ENCODE results near the gene SREBF2. TPM values are rescaled to one million over a fixed set of nuclear protein-coding genes. Genes with fewer than 3 reads are reported as not detected.

Gene SREBF2
- total RNA-seq, 1 experiment from 2014 or later: 129 TPM

GRCh38 chr22:41870786-41871185, 37.9 kb downstream of the SREBF2 start:
- ChIA-PET POLR2A (no interaction called here), CTCF (no interaction called here), RAD21 (ENCODE audit: low non-redundant PET in 1 of 2, low total read pairs in 2 of 2, uncharacterized antibody in 2 of 2, unreplicated experiment in 2 of 2) (no interaction called here)
- DNase-seq (ENCODE audit: low read depth, low spot score): no peak
- H3K4me2 ChIP-seq (ENCODE audit: low read length): no peak overlapping the region
- H3K27ac ChIP-seq (ENCODE audit: low read depth, low read length): no peak overlapping the region
- H3K4me3 ChIP-seq (replicated peaks in 1 of 2; ENCODE audit: low read depth in 1 of 2, low read length in 2 of 2): no peak overlapping the region
- no TSS peak for BruUV-seq (replicated peaks)
- H3K27me3 ChIP-seq (ENCODE audit: insufficient read depth, low read length): no peaks in the 10 kb centered on the region
- intact Hi-C loops (cut with micrococcal nuclease): no loop called here
- no peaks in the 10 kb centered on the region for H3K9me2 ChIP-seq (ENCODE audit: insufficient read depth)
- no peak overlapping the region for H3K9ac ChIP-seq (ENCODE audit: low read length)
- no peaks in the 10 kb centered on the region for H4K20me1 ChIP-seq (ENCODE audit: insufficient read depth)
- no peak overlapping the region for H2AFZ ChIP-seq (ENCODE audit: low read depth, low read length, poor library complexity, severe bottlenecking)
- no peaks in the 10 kb centered on the region for H3K4me1 ChIP-seq (ENCODE audit: control insufficient read depth in 1 of 2, insufficient read depth in 2 of 2, low read length in 2 of 2)
- H3K9me3 ChIP-seq (ENCODE audit: control insufficient read depth in 1 of 2, insufficient read depth in 1 of 2, low read depth in 1 of 2, low read length in 2 of 2): no peaks in the 10 kb centered on the region
- TF ChIP-seq CBX3 (IDR thresholded peaks at IDR 0.05; ENCODE audit: low read depth): no peak
- TF ChIP-seq ZFX (IDR thresholded peaks at IDR 0.05): no peak
- no peak for ATAC-seq
- peaks cover 3% of the 10 kb centered on the region; the same call in 1 of the 2 replicates for H3K79me2 ChIP-seq (ENCODE audit: insufficient read depth, low read length)
- H3K36me3 ChIP-seq (ENCODE audit: control insufficient read depth in 1 of 2, insufficient read depth in 2 of 2, low read length in 2 of 2): peaks cover 20 to 37% of the 10 kb centered on the region in 2 experiments; a peak in 3 of 4 replicates

GRCh38 chr22:41873391-41873790, 40.5 kb downstream of the SREBF2 start:
- no peaks in the 10 kb centered on the region for H4K20me1 ChIP-seq (ENCODE audit: insufficient read depth)
- no peak overlapping the region for H3K4me2 ChIP-seq (ENCODE audit: low read length)
- H3K9me3 ChIP-seq (ENCODE audit: control insufficient read depth in 1 of 2, insufficient read depth in 1 of 2, low read depth in 1 of 2, low read length in 2 of 2): no peaks in the 10 kb centered on the region
- no peaks in the 10 kb centered on the region for H3K79me2 ChIP-seq (ENCODE audit: insufficient read depth, low read length)
- no peaks in the 10 kb centered on the region for H3K4me1 ChIP-seq (ENCODE audit: control insufficient read depth in 1 of 2, insufficient read depth in 2 of 2, low read length in 2 of 2)
- H2AFZ ChIP-seq (ENCODE audit: low read depth, low read length, poor library complexity, severe bottlenecking): no peak overlapping the region
- no peak overlapping the region for H3K4me3 ChIP-seq (replicated peaks in 1 of 2; ENCODE audit: low read depth in 1 of 2, low read length in 2 of 2)
- BruUV-seq (replicated peaks): no TSS peak
- no peak overlapping the region for H3K9ac ChIP-seq (ENCODE audit: low read length)
- ATAC-seq (no peak), DNase-seq (ENCODE audit: low read depth, low spot score) (no peak)
- TF ChIP-seq POLR2AphosphoS5 (IDR thresholded peaks at IDR 0.05; ENCODE audit: low read depth, low read length): no peak
- TF ChIP-seq ZNF274 (IDR thresholded peaks at IDR 0.05; ENCODE audit: low read depth, low read length): no peak
- no peak for TF ChIP-seq YY1 (IDR thresholded peaks at IDR 0.05; ENCODE audit: extremely low read depth, insufficient replicate concordance, low read depth, low read length)
- no peak for TF ChIP-seq ZBTB33 (IDR thresholded peaks at IDR 0.05; ENCODE audit: extremely low read depth, insufficient replicate concordance, low read length)
- no peak for TF ChIP-seq CEBPB (IDR thresholded peaks at IDR 0.05; ENCODE audit: low read depth)
- TF ChIP-seq FOSL1 (IDR thresholded peaks at IDR 0.05; ENCODE audit: low read depth): no peak
- TF ChIP-seq ATF3 (IDR thresholded peaks at IDR 0.05): no peak
- no peak for TF ChIP-seq POLR2A (IDR thresholded peaks at IDR 0.05; ENCODE audit: borderline replicate concordance, extremely low read depth, insufficient read depth, insufficient read length)
- no peak for TF ChIP-seq ELF1 (IDR thresholded peaks at IDR 0.05; ENCODE audit: borderline replicate concordance, low read depth)
- H3K27me3 ChIP-seq (ENCODE audit: insufficient read depth, low read length): no peaks in the 10 kb centered on the region
- peaks cover 22 to 52% of the 10 kb centered on the region in 2 experiments; a peak in 3 of 4 replicates for H3K36me3 ChIP-seq (ENCODE audit: control insufficient read depth in 1 of 2, insufficient read depth in 2 of 2, low read length in 2 of 2)
- ChIA-PET POLR2A (no interaction called here), CTCF (interaction anchor here (1.1 kb wide), 1 partner anchor 176 kb away, joined by 3 read pairs; no protein-coding TSS in a partner anchor), RAD21 (ENCODE audit: low non-redundant PET in 1 of 2, low total read pairs in 2 of 2, uncharacterized antibody in 2 of 2, unreplicated experiment in 2 of 2) (no interaction called here)
- intact Hi-C loops (cut with micrococcal nuclease): no loop called here
- no peak overlapping the region for H3K27ac ChIP-seq (ENCODE audit: low read depth, low read length)
- H3K9me2 ChIP-seq (ENCODE audit: insufficient read depth): no peaks in the 10 kb centered on the region
